Fibroblast of skin of abdomen (primary cell): Measurements from ENCODE around the gene RANBP3L. TPM values are rescaled to one million over a fixed set of nuclear protein-coding genes. Genes with fewer than 3 reads are reported as not detected.
"Not testable (repeated sequence)": the region's sequence is repeated elsewhere in the genome, so short reads cannot be mapped to it uniquely, and the experiment has no call there.

Experiments
- DNase-seq: peaks from one replicate; pipeline ENCODE4 v3.0.0-alpha.2; 2013
- polyA plus RNA-seq, 2 experiments: library from polyadenylated mRNA; unstranded; fragments of 120-200 nt; gene quantifications; one replicate each; pipeline ENCODE4 v1.2.1, GENCODE V29; 2013; ENCODE audit not compliant: insufficient read length in 2 of 2

Gene RANBP3L, protein sequence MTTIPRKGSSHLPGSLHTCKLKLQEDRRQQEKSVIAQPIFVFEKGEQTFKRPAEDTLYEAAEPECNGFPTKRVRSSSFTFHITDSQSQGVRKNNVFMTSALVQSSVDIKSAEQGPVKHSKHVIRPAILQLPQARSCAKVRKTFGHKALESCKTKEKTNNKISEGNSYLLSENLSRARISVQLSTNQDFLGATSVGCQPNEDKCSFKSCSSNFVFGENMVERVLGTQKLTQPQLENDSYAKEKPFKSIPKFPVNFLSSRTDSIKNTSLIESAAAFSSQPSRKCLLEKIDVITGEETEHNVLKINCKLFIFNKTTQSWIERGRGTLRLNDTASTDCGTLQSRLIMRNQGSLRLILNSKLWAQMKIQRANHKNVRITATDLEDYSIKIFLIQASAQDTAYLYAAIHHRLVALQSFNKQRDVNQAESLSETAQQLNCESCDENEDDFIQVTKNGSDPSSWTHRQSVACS
- polyA plus RNA-seq (2013, experiment 1 of 2; ENCODE audit: insufficient read length), result not detected
- 0.04 TPM for polyA plus RNA-seq (2013, experiment 2 of 2; ENCODE audit: insufficient read length)

DNA sequence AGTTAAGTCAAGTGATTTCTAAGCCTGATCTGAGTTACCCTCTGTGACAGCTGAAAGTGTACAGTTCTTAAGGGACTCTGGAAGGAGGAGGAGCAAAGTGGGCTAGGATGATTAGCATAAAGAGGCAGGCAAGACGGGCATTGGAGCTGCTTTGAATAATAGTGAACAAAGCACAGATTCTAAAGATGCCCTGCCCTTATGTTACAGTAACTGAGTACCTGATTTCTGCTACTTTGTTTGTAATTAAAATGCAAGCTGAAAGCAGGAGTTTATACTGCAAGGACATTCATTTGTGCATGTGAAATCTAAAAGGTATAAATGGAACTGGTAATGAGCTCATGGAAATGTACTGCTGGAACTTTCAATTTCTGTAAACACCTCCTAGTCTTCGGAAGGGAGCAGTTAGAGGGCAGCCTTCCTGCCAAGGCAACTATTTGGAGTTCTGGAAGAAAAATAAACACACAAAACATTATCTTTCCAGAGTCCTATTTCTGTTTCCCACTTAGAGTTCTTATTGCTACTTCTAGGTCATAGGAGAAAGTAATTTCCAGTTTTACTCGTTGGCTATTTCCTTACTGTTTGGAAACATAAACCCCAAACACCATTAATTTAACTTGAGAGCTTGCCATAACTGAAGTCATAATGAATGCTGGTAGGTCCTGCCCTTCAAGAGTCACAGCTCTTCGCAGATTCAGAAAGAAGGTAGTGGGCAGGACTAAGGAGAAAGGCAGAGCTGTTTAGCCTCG, at the start of gene RANBP3L:
TSS of gene RANBP3L (minus strand) at position 45 of the 746 bp plus-strand sequence. CDS start 486 bp downstream, outside the sequence.
- DNase-seq, result no peak

- no peak for DNase-seq
These were observed 45.4 kb upstream of the RANBP3L start for GRCh38 chr5:36346896-36347690.

DNA sequence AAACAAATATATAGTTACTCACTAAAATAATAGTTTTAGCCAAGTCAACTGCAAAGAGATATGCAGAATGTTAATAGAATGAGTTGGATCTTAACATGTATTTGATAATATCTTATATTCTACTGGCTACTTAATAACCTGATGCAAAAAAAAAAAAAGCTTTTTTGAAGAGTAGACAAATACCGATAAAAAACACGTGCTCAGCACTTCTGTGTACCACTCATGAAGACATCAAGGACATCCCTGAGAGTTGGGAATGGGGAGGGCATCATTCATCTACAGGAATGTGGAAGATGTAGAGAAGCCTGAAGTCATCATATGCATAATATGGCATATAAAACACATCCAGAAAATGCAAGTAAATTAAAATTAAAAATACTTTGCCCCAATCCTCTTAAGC, 43.2 kb upstream of the RANBP3L start:
- DNase-seq, result no peak

DNA sequence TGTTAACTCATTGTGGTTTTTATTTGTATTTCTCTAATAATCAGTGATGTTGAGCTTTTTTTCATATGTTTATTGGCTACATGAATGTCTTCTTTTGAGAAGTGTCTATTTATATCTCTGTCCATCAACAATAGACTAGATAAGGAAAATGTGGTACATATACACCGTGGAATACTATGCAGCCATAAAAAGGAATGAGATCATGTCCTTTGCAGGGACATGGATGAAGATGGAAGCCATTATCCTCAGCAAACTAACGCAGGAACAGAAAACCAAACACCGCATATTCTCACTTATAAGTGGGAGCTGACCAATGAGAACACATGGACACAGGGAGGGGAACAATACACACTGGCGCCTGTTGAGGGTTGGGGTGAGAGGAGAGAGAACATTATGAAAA, 40.0 kb upstream of the RANBP3L start:
- not testable (repeated sequence) for DNase-seq

GRCh38 chr5:36337597-36337996, 35.9 kb upstream of the RANBP3L start:
- no peak for DNase-seq

GRCh38 chr5:36334315-36334714, 32.6 kb upstream of the RANBP3L start:
- peak; percentile 28 for DNase-seq

DNA sequence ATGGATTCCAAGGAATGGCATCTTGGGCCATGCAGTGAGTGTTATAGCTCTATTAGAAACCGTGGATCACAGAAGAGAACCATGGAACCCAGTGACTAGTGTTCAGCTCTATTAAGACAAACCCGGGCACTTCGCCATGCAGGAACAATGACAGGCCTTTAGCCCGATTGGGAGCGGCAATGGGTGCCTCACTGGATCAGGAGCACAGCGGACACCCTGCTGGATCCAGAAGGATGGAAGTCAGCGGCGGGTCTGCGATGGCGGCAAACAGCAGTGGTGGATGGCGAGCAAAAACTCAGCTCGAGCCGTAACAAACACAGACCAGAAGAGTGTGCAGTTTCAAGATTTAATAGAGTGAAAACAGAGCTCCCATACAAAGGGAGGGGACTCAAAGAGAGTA, 31.0 kb upstream of the RANBP3L start:
- not testable (repeated sequence) for DNase-seq

DNA sequence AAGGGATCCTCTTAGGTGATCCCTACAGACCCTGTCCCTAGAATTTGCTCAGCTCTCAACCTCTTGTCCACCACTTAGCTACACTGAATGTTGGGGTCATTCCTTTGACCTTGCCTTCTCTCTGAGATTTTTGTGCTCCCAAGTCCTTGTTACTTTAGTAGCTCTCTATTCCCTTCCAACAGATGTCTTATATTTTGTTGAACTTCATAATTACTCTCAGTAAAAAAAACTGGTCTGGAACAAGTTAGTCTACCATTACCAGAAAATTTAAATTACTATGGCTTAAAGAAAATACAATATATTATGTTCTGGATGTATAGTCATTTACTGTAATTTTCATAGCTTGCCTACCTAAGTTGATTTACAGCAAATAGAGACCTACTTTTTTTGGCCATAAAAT, 23.5 kb upstream of the RANBP3L start:
- DNase-seq, result no peak

DNA sequence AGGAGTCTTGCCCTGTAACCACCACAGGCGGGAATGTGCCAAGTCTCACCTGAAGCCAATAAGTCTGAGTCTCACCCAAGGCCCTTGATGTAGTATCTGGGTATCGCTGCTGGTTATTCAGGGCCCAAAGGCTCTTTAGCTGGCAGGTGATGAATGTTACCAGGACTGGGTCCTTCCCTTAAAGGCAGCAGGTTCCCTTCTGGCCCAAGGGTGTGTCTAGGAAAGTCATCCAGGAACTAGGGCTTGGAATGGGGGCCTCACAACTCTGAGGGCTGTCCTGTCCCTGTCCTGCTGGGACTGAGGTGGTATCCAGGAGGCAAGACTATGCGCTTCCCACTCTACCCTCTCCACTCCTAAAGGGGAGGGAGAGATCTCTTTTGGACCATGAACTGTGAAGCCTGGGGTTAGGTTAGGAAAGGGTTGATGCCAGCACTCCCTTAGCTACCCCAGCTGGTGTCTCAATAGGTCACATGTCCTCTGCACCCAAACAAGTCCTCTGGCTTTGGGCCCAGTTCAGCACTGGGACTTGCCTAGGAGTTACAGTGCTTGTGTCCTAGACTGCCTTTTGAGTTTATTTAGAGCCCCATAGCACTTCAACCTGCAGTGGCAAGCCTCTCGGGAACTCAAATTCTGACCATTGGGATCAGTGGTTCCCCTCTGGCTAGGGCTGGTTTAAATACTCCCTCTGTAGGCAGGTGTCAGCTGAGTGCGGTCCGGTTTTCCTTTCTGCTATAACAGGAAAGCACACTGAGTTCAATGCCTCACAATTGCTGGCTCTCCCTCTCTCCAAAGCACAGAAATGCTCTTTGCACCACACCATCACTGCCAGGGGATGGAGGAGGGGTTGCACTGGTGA, 22.5 kb upstream of the RANBP3L start:
- DNase-seq, result no peak

GRCh38 chr5:36312953-36313672, 11.4 kb upstream of the RANBP3L start:
- no peak for DNase-seq

DNA sequence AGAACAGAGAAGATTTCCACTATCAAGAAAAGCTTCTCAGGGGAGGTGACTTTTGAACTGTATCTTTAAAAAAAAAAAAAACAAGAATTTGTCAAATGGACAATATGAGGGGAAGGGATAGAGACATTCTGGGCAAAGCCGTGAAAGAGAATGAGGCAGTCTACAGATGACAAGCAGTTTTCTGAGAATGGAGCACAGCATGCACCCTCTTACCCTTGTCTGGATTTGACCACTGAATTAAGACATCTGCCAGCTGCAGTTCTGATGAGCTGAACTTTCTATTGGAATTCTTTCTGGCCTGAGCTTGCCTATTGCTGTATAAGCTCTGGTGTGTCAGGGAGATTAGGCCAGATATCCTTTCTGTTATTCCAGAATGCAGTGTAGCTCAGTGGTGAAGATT, 10.3 kb upstream of the RANBP3L start:
- DNase-seq, result no peak

DNA sequence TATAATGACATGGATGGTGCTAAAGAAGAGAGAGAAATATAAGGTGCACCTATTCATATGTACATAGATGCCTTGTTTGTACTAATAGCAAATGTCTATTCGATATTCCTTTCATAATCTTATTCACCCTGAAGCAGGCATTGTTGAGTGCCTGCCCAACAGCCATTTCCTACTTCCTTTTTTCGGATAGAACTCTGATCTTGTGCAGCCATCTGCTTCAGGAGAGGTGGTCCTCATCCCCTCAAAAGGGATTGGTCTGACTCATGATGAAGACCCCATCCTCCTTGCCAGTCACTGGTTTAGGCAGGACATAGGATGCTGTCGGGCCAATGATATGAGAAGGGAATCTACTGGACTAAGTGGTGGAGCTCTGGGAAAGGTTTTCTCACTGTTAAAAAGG, 8.4 kb upstream of the RANBP3L start:
- no peak for DNase-seq

GRCh38 chr5:36305571-36306326, 4.0 kb upstream of the RANBP3L start:
- DNase-seq, result peak; percentile 47

DNA sequence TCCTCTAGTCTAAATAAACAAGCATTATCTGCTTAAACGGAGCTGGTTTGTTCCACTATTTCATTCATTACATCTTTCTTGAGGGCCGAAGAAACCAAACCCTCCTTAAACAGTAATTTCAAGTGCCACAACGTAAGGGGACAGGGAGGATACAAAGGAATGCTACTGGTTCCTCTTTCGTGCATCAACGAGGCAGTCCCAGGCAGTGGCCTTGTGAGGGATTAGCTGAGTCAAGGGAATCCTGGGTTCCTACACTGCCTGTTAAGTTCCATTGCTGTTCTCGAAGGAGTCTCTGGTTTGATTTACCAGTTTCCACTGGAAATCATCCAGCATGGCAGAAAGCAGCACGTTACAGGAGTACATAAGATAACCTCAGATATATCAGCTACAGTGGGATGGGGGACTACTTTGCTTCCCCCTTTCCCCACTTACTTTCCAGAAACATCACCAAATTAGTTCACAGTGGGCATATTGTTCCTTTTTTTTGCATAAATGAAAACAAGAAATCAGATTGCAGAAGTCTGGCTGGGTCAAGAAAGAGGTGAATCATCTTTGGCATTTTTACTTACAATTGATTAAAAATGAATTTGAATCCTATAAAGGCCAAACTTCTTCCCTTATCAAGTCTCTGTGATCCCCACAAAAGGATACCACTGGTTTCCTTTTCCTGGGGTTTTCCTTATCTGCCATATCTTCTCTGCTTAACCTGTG, 2.5 kb upstream of the RANBP3L start:
- DNase-seq, result no peak

- DNase-seq, result no peak
These were observed 668 bp downstream of the RANBP3L start for GRCh38 chr5:36300927-36301540.

- DNase-seq, result peak; percentile 42
These were observed 1.3 kb downstream of the RANBP3L start for GRCh38 chr5:36300191-36300926.

DNA sequence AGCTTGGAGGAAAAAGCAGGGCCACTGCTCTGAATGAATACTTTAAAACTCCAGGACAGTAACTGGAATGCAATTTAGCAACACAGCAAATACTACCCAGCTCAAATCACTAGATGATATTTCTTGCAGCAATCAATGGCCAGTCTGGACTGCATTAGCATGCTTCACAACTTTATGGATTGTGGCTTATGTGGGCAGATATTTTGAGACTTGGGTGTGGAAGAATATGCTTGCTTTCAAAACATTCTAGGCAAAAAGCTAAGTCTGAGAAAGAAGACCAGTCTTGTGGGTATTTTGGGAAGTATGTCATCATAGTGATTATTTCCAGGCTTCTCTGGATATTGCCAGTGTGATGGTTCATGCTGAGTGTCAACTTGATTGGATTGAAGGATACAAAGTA, 3.1 kb downstream of the RANBP3L start:
- peak; percentile 77 for DNase-seq

DNA sequence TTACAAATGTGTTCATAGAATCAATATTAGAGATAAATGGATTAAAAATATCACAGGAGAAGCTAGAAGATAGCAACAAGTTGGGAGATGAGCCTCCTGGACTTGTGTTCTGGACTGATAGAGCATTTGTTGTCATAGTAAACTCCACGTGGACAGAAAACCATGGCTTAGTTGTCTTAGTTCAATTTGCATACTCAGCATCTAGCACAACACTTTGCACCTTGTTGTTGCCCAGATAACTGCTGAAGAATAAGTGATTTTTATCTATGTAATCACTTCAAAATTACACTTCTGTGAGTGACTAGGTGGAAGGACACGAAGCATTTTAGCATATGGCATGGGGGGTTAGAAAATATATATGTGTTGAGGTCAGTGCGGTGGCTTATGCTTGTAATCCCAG, 4.0 kb downstream of the RANBP3L start:
- no peak for DNase-seq
